K562 (cell line): ENCODE results near the gene RSPH1. TPM values are rescaled to one million over a fixed set of nuclear protein-coding genes. Genes with fewer than 3 reads are reported as not detected.

Source experiments
- ATAC-seq: fragments of 200-7000 bp; cut with Tn5 transposase; 3 replicates; pipeline ENCODE4 v1.9.1; 2020; ENCODE audit warnings: moderate library complexity
- BruUV-seq: library from RNA; stranded (reverse); fragments of 400-500 nt; replicated peaks from 2 replicates; lab custom pipeline; 2021; lab: Mats Ljungman, UMichigan
- CTCF ChIA-PET: fragments of 300-600 bp; formaldehyde crosslinking; extraction: SDS; loops from one replicate; lab custom pipeline; 2021; ENCODE audit warnings: low intra/inter-chr PET ratio; lab: Yijun Ruan, JAX
- POLR2A ChIA-PET: fragments of 300-600, 350-650 bp; sonication (Branson Sonifier 250); formaldehyde crosslinking; extraction: SDS; loops from one replicate; lab custom pipeline; 2021; ENCODE audit warnings: antibody characterized with exemption, inconsistent platforms; lab: Yijun Ruan, JAX
- DNase-seq, 4 experiments: peaks; one replicate each; pipeline versions ENCODE4 v3.0.0 to v3.0.0-alpha.2; 2011 to 2018; ENCODE audit warnings: low spot score in 3 of 4, mixed read lengths in 3 of 4; ENCODE audit errors: extremely low read depth in 1 of 4
- FAIRE-seq: peaks from 2 replicates; lab custom pipeline; 2011; peaks lifted over from hg19 to GRCh38; lab: Jason Lieb, UNC
- H2AFZ ChIP-seq: 2 replicates; pipeline ENCODE4 v1.6.0; 2011; ENCODE audit warnings: low read depth, low read length, control low read depth, inconsistent platforms
- H3K27ac ChIP-seq: fragments of 200-600 bp; 3 replicates; pipeline ENCODE4 v1.8.0; 2011; ENCODE audit warnings: low read depth, mild to moderate bottlenecking, control low read depth, inconsistent platforms, low read length, moderate library complexity, mixed read lengths; ENCODE audit errors: extremely low read depth
- H3K27me3 ChIP-seq, 2 experiments: fragments of 300-600 bp in 1 of 2; 2 replicates in 1 of 2; 3 replicates in 1 of 2; pipeline versions ENCODE4 v1.6.0 to v1.8.0; 2011; ENCODE audit warnings: inconsistent platforms in 2 of 2, low read length in 2 of 2, mild to moderate bottlenecking in 1 of 2, mixed read lengths in 1 of 2, moderate library complexity in 1 of 2; ENCODE audit not compliant: control insufficient read depth in 2 of 2, insufficient read depth in 2 of 2
- H3K36me3 ChIP-seq: fragments of 300-600 bp; 3 replicates; pipeline ENCODE4 v1.8.0; 2011; ENCODE audit warnings: mild to moderate bottlenecking, low read length, inconsistent platforms; ENCODE audit not compliant: control insufficient read depth, insufficient read depth
- H3K4me1 ChIP-seq, 2 experiments: fragments of 200-600 bp in 1 of 2; replicated peaks in 1 of 2; 2 replicates in 1 of 2; 3 replicates in 1 of 2; pipeline versions ENCODE4 v1.5.1 to v1.8.0; 2011; ENCODE audit warnings: inconsistent platforms in 2 of 2, low read length in 2 of 2, mild to moderate bottlenecking in 1 of 2, mixed read lengths in 1 of 2, moderate library complexity in 1 of 2; ENCODE audit not compliant: control insufficient read depth in 2 of 2, insufficient read depth in 2 of 2
- H3K4me2 ChIP-seq: 2 replicates; pipeline ENCODE4 v1.6.1; 2011; ENCODE audit warnings: low read length, control low read depth, inconsistent platforms, mixed read lengths; ENCODE audit not compliant: insufficient read depth
- H3K4me3 ChIP-seq: fragments of 200-600 bp; sonication (generic), shearing (Covaris generic); 2 replicates; pipeline ENCODE4 v1.5.1; 2016; ENCODE audit warnings: control low read depth, inconsistent platforms
- H3K79me2 ChIP-seq: fragments of 200-600 bp; 3 replicates; pipeline ENCODE4 v1.8.0; 2011; ENCODE audit warnings: low read length, inconsistent platforms; ENCODE audit not compliant: control insufficient read depth, insufficient read depth
- H3K9ac ChIP-seq, 2 experiments: 2 replicates each; pipeline versions ENCODE4 v1.6.0 to v1.6.1; 2011; ENCODE audit warnings: low read depth in 2 of 2, low read length in 2 of 2, control low read depth in 1 of 2, inconsistent platforms in 1 of 2, mild to moderate bottlenecking in 1 of 2, mixed read lengths in 1 of 2; ENCODE audit not compliant: insufficient read depth in 1 of 2
- H3K9me1 ChIP-seq: one replicate; pipeline ENCODE4 v1.6.0; 2011; ENCODE audit warnings: inconsistent platforms, mild to moderate bottlenecking, low read length, moderate library complexity; ENCODE audit not compliant: control insufficient read depth, insufficient read depth
- H3K9me3 ChIP-seq: replicated peaks from 2 replicates; pipeline ENCODE4 v1.5.1; 2011; ENCODE audit warnings: low read depth, low read length, inconsistent platforms; ENCODE audit not compliant: control insufficient read depth, insufficient read depth
- H4K20me1 ChIP-seq: replicated peaks from 2 replicates; pipeline ENCODE4 v1.6.1; 2011; ENCODE audit warnings: low read length, inconsistent platforms, mixed read lengths; ENCODE audit not compliant: control insufficient read depth, insufficient read depth
- ATF7 ChIP-seq: fragments of 450-650 bp; IDR thresholded peaks from 2 replicates; pipeline ENCODE4 v1.7.1; 2014; ENCODE audit warnings: mild to moderate bottlenecking, moderate library complexity
- BDP1 ChIP-seq: IDR thresholded peaks from 3 replicates; pipeline ENCODE4 v1.6.1; 2011; ENCODE audit not compliant: insufficient read length, insufficient read depth
- FOXJ3 ChIP-seq: sonication (generic); formaldehyde crosslinking; IDR thresholded peaks from 2 replicates; pipeline ENCODE4 v1.4.0; 2020; ENCODE audit warnings: mild to moderate bottlenecking, missing genetic modification reagents
- FOXP1 ChIP-seq: sonication (generic); formaldehyde crosslinking; IDR thresholded peaks from 2 replicates; pipeline ENCODE4 v1.8.0; 2022; ENCODE audit warnings: mild to moderate bottlenecking, missing genetic modification reagents
- KDM5B ChIP-seq: fragments of 200-600 bp; sonication (generic); IDR thresholded peaks from 2 replicates; pipeline ENCODE4 v1.6.1; 2012; ENCODE audit warnings: low read depth, mild to moderate bottlenecking, moderate library complexity, low read length, control low read depth, inconsistent platforms; ENCODE audit not compliant: insufficient replicate concordance
- MEF2D ChIP-seq: conservative IDR thresholded peaks from 2 replicates; pipeline ENCODE4 v1.6.1; 2016; ENCODE audit warnings: low read depth, missing genetic modification characterization, missing compliant biosample characterization
- PCBP1 ChIP-seq: fragments of 200-400 bp; formaldehyde crosslinking; IDR thresholded peaks from 2 replicates; pipeline ENCODE4 v1.6.1; 2018; ENCODE audit warnings: mild to moderate bottlenecking, low read depth, low read length; ENCODE audit not compliant: poor library complexity, severe bottlenecking
- POLR3G ChIP-seq: IDR thresholded peaks from 2 replicates; pipeline ENCODE4 v1.6.1; 2011; ENCODE audit not compliant: insufficient read length, insufficient replicate concordance; ENCODE audit errors: extremely low read depth
- ZNF280A ChIP-seq: fragments of 450-650 bp; IDR thresholded peaks from 2 replicates; pipeline ENCODE4 v1.6.1; 2018; ENCODE audit warnings: mild to moderate bottlenecking, low read depth; ENCODE audit not compliant: partially characterized antibody
- ZNF551 ChIP-seq: fragments of 250-450 bp; sonication (Bioruptor Pico); IDR thresholded peaks from 2 replicates; pipeline ENCODE4 v1.5.0; 2021; ENCODE audit warnings: mild to moderate bottlenecking, moderate library complexity
- ZNF780A ChIP-seq: fragments of 250-450 bp; sonication (Bioruptor Pico); IDR thresholded peaks from 2 replicates; pipeline ENCODE4 v1.5.0; 2021; ENCODE audit warnings: mild to moderate bottlenecking
- ZNF79 ChIP-seq: fragments of 250-450 bp; sonication (Bioruptor Pico); IDR thresholded peaks from 2 replicates; pipeline ENCODE4 v1.4.0; 2020; ENCODE audit warnings: low read depth, mild to moderate bottlenecking, moderate library complexity
- WGBS: fragments of 100-300 bp; shearing (Covaris generic); methylation state at CpG from one replicate; pipeline ENCODE4 v1.1.6; 2016; ENCODE audit warnings: low coverage, mixed read lengths; ENCODE audit not compliant: insufficient coverage; ENCODE audit errors: missing lambda C conversion rate; 5-methylcytosine and 5-hydroxymethylcytosine counted together
- in situ Hi-C: fragments of 300-500 bp; cut with MboI; formaldehyde crosslinking; loops from 4 replicates; pipeline ENCODE4 v1.15.0; 2018; ENCODE audit warnings: inconsistent platforms, mixed read lengths
- intact Hi-C: fragments of 100-400 bp; cut with micrococcal nuclease; formaldehyde crosslinking; loops from 2 replicates; pipeline ENCODE4 v1.14.2; 2022
- polyA plus RNA-seq, 8 experiments: library from polyadenylated mRNA; depleted of rRNA in 4 of 8; stranded (reverse) in 5 of 8; unstranded in 3 of 8; fragments of >200 nt; fragmentation: Nextera tagmentation in 2 of 8; fragmentation: Illumina TruSeq in 1 of 8; extraction: Ambion mirVana in 2 of 8; extraction: Trizol in 1 of 8; gene quantifications; 2 replicates each; pipeline versions ENCODE4 v1.2.1 to v1.2.3, GENCODE V29; 2011 to 2014; ENCODE audit warnings: inconsistent platforms in 1 of 8, missing spikeins in 1 of 8
- total RNA-seq, 7 experiments: library from RNA; depleted of rRNA in 6 of 7; stranded (reverse); fragments of >200 nt in 6 of 7; fragmentation: Illumina TruSeq in 2 of 7; extraction: Trizol in 2 of 7; gene quantifications; 2 replicates each; pipeline versions ENCODE4 v1.2.1 to v1.2.3, GENCODE V29; 2011 to 2021; ENCODE audit warnings: low replicate concordance in 1 of 7

Gene RSPH1
- total and polyA plus RNA-seq, 9 of the 15 experiments (the other 6 are each of a cell fraction or from before 2014, with no cell fraction given): 0.17 TPM; not detected in 8

GRCh38 chr21:42453986-42454570 is 41.9 kb downstream of the RSPH1 start:
- CTCF ChIA-PET: no interaction called here
- in situ Hi-C loops (no loop called here), intact Hi-C loops (loop anchor here (5.0 to 10.0 kb wide), 2 partner anchors 119 to 307 kb away; no protein-coding TSS in a partner anchor)
- Histone ChIP-seq H3K4me3 (no peak overlapping the region), H3K4me1 (peaks cover 0 to 8% of the 10 kb centered on the region in 2 experiments; a peak in 2 of 5 replicates), H3K27me3 (peaks cover 6 to 43% of the 10 kb centered on the region in 2 experiments; a peak in 4 of 5 replicates), H3K4me2 (no peak overlapping the region; the same call in 1 of the 2 replicates), H3K36me3 (no peaks in the 10 kb centered on the region), H3K9me1 (no peaks in the 10 kb centered on the region), H3K27ac (no peak overlapping the region), H3K79me2 (no peaks in the 10 kb centered on the region), H3K9ac (no peak overlapping the region), H4K20me1 (no peaks in the 10 kb centered on the region), H3K9me3 (no peaks in the 10 kb centered on the region), H2AFZ (no peak overlapping the region)
- 22% methylated on average over 19 of the region's 19 CpGs for WGBS
- no peak for ATAC-seq
- POLR2A ChIA-PET: interaction anchor here (0.6 to 0.8 kb wide), 2 partner anchors 9 to 296 kb away, joined by 3 read pairs; no protein-coding TSS in a partner anchor
- no peak for DNase-seq
- FAIRE-seq: no peak
- TF ChIP-seq KDM5B: no peak
- no peak for TF ChIP-seq PCBP1
- TF ChIP-seq BDP1: no peak
- no peak for TF ChIP-seq ATF7
- TF ChIP-seq ZNF79: no peak
- no peak for TF ChIP-seq FOXJ3
- TF ChIP-seq POLR3G: no peak
- no peak for TF ChIP-seq MEF2D (tag)
- no peak for TF ChIP-seq ZNF780A (CRISPR knock-in tag)
- TF ChIP-seq ZNF280A: no peak
- TF ChIP-seq FOXP1 (CRISPR knock-in tag): no peak
- no peak for TF ChIP-seq ZNF551 (CRISPR knock-in tag)
- no TSS peak for BruUV-seq
